ENCODE results near the gene OSBPL6. TPM values are rescaled to one million over a fixed set of nuclear protein-coding genes. Genes with fewer than 3 reads are reported as not detected.

Gene OSBPL6
- total RNA-seq, 1 donor from 2014 or later = 14.0 TPM

GRCh38 chr2:178246696-178247095, 52.4 kb downstream of the OSBPL6 start:
- H4K20me1 ChIP-seq (ENCODE audit: low read depth) = no peaks in the 10 kb centered on the region
- H2AFZ ChIP-seq (replicated peaks) = no peak overlapping the region
- H3K36me3 ChIP-seq = no peaks in the 10 kb centered on the region
- peaks cover 17% of the 10 kb centered on the region for H3K4me1 ChIP-seq
- no peaks in the 10 kb centered on the region for H3K36me3 Mint-ChIP-seq
- H3K4me2 ChIP-seq = no peak overlapping the region
- H3K9me3 Mint-ChIP-seq = no peaks in the 10 kb centered on the region
- H3K79me2 ChIP-seq (ENCODE audit: low read depth) = peaks cover 5% of the 10 kb centered on the region
- H3K4me3 ChIP-seq = no peak overlapping the region
- DNase-seq (ENCODE audit: low spot score) = no peak
- no peak overlapping the region for H3K27ac ChIP-seq
- no peaks in the 10 kb centered on the region for H3K27me3 Mint-ChIP-seq (ENCODE audit: insufficient read depth, low read depth)
- H3K27me3 ChIP-seq = no peaks in the 10 kb centered on the region
- no peaks in the 10 kb centered on the region for H3K9me3 ChIP-seq (ENCODE audit: low read depth)
- TF ChIP-seq CTCF (IDR thresholded peaks at IDR 0.05) (no peak), EZH2 (IDR thresholded peaks at IDR 0.05) (no peak)
- H3F3A ChIP-seq (ENCODE audit: low read depth) = no peaks in the 10 kb centered on the region
- H3K4me3 Mint-ChIP-seq = no peak overlapping the region
- peaks cover 34% of the 10 kb centered on the region for H3K4me1 Mint-ChIP-seq
- H3K9ac ChIP-seq = no peak overlapping the region
- H3K27ac Mint-ChIP-seq = no peak overlapping the region

GRCh38 chr2:178247250-178247649, 52.9 kb downstream of the OSBPL6 start:
- Histone ChIP-seq H3K36me3 (no peaks in the 10 kb centered on the region), H3K79me2 (ENCODE audit: low read depth) (peaks cover 5% of the 10 kb centered on the region), H3K27me3 (no peaks in the 10 kb centered on the region), H4K20me1 (ENCODE audit: low read depth) (no peaks in the 10 kb centered on the region), H3F3A (ENCODE audit: low read depth) (no peaks in the 10 kb centered on the region), H3K9ac (no peak overlapping the region), H3K4me2 (no peak overlapping the region), H3K9me3 (ENCODE audit: low read depth) (no peaks in the 10 kb centered on the region), H3K4me1 (peaks cover 17% of the 10 kb centered on the region), H3K4me3 (no peak overlapping the region), H2AFZ (replicated peaks) (no peak overlapping the region), H3K27ac (no peak overlapping the region)
- H3K27me3 Mint-ChIP-seq (ENCODE audit: insufficient read depth, low read depth) = no peaks in the 10 kb centered on the region
- H3K27ac Mint-ChIP-seq = no peak overlapping the region
- H3K4me3 Mint-ChIP-seq = no peak overlapping the region
- TF ChIP-seq EZH2phosphoT487 (IDR thresholded peaks at IDR 0.05) (no peak), EZH2 (IDR thresholded peaks at IDR 0.05) (no peak), CTCF (IDR thresholded peaks at IDR 0.05) (no peak)
- H3K9me3 Mint-ChIP-seq = no peaks in the 10 kb centered on the region
- H3K36me3 Mint-ChIP-seq = no peaks in the 10 kb centered on the region
- peaks cover 33% of the 10 kb centered on the region for H3K4me1 Mint-ChIP-seq
- no peak for DNase-seq (ENCODE audit: low spot score)

GRCh38 chr2:178250429-178250828, 56.1 kb downstream of the OSBPL6 start:
- Mint-ChIP-seq H3K27ac (peak overlapping the region; percentile 16), H3K36me3 (no peaks in the 10 kb centered on the region), H3K4me1 (peaks cover 31% of the 10 kb centered on the region), H3K27me3 (ENCODE audit: insufficient read depth, low read depth) (no peaks in the 10 kb centered on the region), H3K9me3 (no peaks in the 10 kb centered on the region), H3K4me3 (no peak overlapping the region)
- no peak for TF ChIP-seq EZH2phosphoT487 (IDR thresholded peaks at IDR 0.05)
- TF ChIP-seq EZH2 (IDR thresholded peaks at IDR 0.05) = no peak
- TF ChIP-seq CTCF (IDR thresholded peaks at IDR 0.05) = no peak
- Histone ChIP-seq H3K36me3 (no peaks in the 10 kb centered on the region), H3K4me3 (no peak overlapping the region), H2AFZ (replicated peaks) (no peak overlapping the region), H3F3A (ENCODE audit: low read depth) (no peaks in the 10 kb centered on the region), H3K9ac (no peak overlapping the region), H4K20me1 (ENCODE audit: low read depth) (no peaks in the 10 kb centered on the region), H3K27me3 (no peaks in the 10 kb centered on the region), H3K79me2 (ENCODE audit: low read depth) (peaks cover 5% of the 10 kb centered on the region), H3K27ac (no peak overlapping the region), H3K9me3 (ENCODE audit: low read depth) (no peaks in the 10 kb centered on the region), H3K4me1 (peaks cover 11% of the 10 kb centered on the region), H3K4me2 (no peak overlapping the region)
- DNase-seq (ENCODE audit: low spot score) = no peak

All from neural progenitor cell (in vitro differentiated cells).